Lung (tissue), 12 donors: ENCODE data around the gene ADCY2. TPM values are rescaled to one million over a fixed set of nuclear protein-coding genes. Genes with fewer than 3 reads are reported as not detected.

Experiments
- ATAC-seq: fragments of 200-7000 bp; cut with Tn5 transposase; one replicate; pipeline ENCODE4 v1.9.1; 2020; ENCODE audit warnings: moderate number of reproducible peaks; ENCODE audit not compliant: insufficient read depth, low FRiP score
- DNase-seq, 3 donors: peaks; one replicate each; pipeline ENCODE4 v3.0.0-alpha.2; 2013 to 2017
- H3K27ac ChIP-seq, 2 donors: one replicate each; pipeline ENCODE4 v1.5.1; 2013; ENCODE audit warnings: mild to moderate bottlenecking in 2 of 2, moderate library complexity in 2 of 2, control low read depth in 1 of 2, inconsistent platforms in 1 of 2, low read depth in 1 of 2, low read length in 1 of 2
- H3K27me3 ChIP-seq, 3 donors: one replicate each; pipeline ENCODE4 v1.5.1; 2013; ENCODE audit warnings: low read length in 2 of 3; ENCODE audit not compliant: control insufficient read depth in 3 of 3, insufficient read depth in 3 of 3
- H3K36me3 ChIP-seq, 4 donors: one replicate each; pipeline ENCODE4 v1.5.1; 2013; ENCODE audit warnings: low read length in 4 of 4, mild to moderate bottlenecking in 1 of 4, moderate library complexity in 1 of 4; ENCODE audit not compliant: control insufficient read depth in 4 of 4, insufficient read depth in 4 of 4
- H3K4me1 ChIP-seq, 5 donors: one replicate each; pipeline ENCODE4 v1.5.1; 2013; ENCODE audit warnings: low read length in 5 of 5, mild to moderate bottlenecking in 2 of 5, moderate library complexity in 1 of 5; ENCODE audit not compliant: control insufficient read depth in 5 of 5, insufficient read depth in 5 of 5
- H3K4me3 ChIP-seq: one replicate; pipeline ENCODE4 v1.5.1; 2013; ENCODE audit warnings: mild to moderate bottlenecking, control low read depth, moderate library complexity
- H3K9ac ChIP-seq, 2 donors: one replicate each; pipeline ENCODE4 v1.5.1; 2013; ENCODE audit warnings: low read length in 2 of 2, control low read depth in 1 of 2; ENCODE audit not compliant: insufficient read depth in 1 of 2
- H3K9me3 ChIP-seq, 4 donors: one replicate each; pipeline ENCODE4 v1.5.1; 2013; ENCODE audit warnings: low read length in 3 of 4, mild to moderate bottlenecking in 1 of 4, moderate library complexity in 1 of 4; ENCODE audit not compliant: control insufficient read depth in 4 of 4, insufficient read depth in 3 of 4
- CTCF ChIP-seq: IDR thresholded peaks from 2 replicates; pipeline ENCODE4 v1.5.1; 2012; ENCODE audit warnings: mild to moderate bottlenecking; ENCODE audit errors: control extremely low read depth, extremely low read depth
- WGBS, 2 donors: extraction: QIAGEN DNeasy Blood & Tissue Kit; methylation state at CpG; one replicate each; pipeline ENCODE4 v1.1.7; 2013; 5-methylcytosine and 5-hydroxymethylcytosine counted together
- polyA plus RNA-seq, 2 donors: library from polyadenylated mRNA; stranded (reverse); fragments of 200-250 nt; gene quantifications; one replicate each; pipeline ENCODE4 v1.2.1, GENCODE V29; 2013
- total RNA-seq, 2 donors: library from RNA; depleted of rRNA in 1 of 2; stranded (reverse); fragments of >200 nt in 1 of 2; gene quantifications; one replicate each; pipeline ENCODE4 v1.2.1, GENCODE V29; 2014 to 2021
- donor health status: control.
- donor health status: control.
- donor health status: Bipolar disorder and iron deficiency.
- donor health status: healthy.
- donor health status: DM: yes; HTN: yes; CAD: no.

ADCY2 gene
- total and polyA plus RNA-seq, 4 donors, result 0.10 to 3.5 (median 0.84) TPM

- Histone ChIP-seq H3K9me3 (peaks cover 0 to 6% (median 0%) of the 10 kb centered on the region in 4 donors), H3K27ac (no peak overlapping the region), H3K9ac (no peak overlapping the region), H3K27me3 (peaks cover 0 to 46% (median 5%) of the 10 kb centered on the region in 3 donors), H3K4me1 (peaks cover 0 to 9% (median 0%) of the 10 kb centered on the region in 5 donors), H3K36me3 (no peaks in the 10 kb centered on the region), H3K4me3 (no peak overlapping the region)
- no peak for ATAC-seq
- TF ChIP-seq CTCF, result no peak
- DNase-seq, result no peak
- 2 to 3% methylated on average over 26 to 31 of the region's 31 CpGs for WGBS, 2 donors
Observed at GRCh38 chr5:7395432-7395946, 449 bp upstream of the ADCY2 start.

DNA sequence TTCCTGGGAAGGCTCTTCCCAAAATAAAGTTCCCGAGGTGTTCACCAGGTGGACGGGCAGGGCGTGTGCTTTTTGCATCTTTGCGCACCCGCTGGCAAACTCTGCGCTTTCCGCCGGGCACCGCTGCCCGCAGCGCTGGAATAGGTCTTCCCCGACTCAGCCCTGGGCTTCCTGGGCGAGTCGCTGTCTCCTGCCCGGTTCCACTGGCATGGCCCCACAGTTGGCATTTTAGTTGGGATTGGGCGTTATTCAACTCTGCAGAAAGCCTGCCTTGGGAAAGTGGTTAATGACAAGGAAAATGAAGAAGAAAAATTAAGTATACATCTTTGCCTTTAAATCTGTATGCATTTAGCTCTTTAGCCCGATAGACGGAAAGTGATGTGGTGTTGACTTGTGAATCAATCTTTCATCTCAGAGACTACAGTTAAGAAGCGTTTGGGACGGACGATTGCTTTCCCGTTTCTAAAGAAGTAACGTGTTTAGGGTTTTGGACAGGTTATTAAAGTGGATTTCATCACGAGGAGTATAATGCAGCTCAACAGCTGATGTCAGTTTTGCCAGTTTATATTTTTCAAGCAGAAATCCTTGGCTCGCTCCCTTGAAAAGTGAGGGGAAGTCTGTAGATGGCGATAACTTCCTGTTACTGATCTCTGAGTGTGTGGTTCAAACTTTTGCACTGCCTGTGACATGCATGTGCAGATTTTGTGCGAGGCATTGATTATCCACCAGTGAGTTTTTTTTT is 946 bp downstream of the ADCY2 start:
- 4% methylated on average over 27 of the region's 27 CpGs for WGBS, 2 donors
- DNase-seq, result peak; percentile 52 to 89 (median 74)
- Histone ChIP-seq H3K9ac (no peak overlapping the region), H3K36me3 (no peaks in the 10 kb centered on the region), H3K4me1 (peaks cover 0 to 9% (median 0%) of the 10 kb centered on the region in 5 donors), H3K9me3 (peaks cover 0 to 6% (median 0%) of the 10 kb centered on the region in 4 donors), H3K27me3 (peaks cover 0 to 46% (median 5%) of the 10 kb centered on the region in 3 donors), H3K4me3 (peak overlapping the region; percentile 28), H3K27ac (no peak overlapping the region)
- TF ChIP-seq CTCF, result no peak
- ATAC-seq, result no peak

GRCh38 chr5:7397937-7398336 is 2.0 kb downstream of the ADCY2 start:
- Histone ChIP-seq H3K4me1 (peaks cover 0 to 9% (median 0%) of the 10 kb centered on the region in 5 donors), H3K9ac (no peak overlapping the region), H3K4me3 (no peak overlapping the region), H3K27me3 (peaks cover 0 to 46% (median 5%) of the 10 kb centered on the region in 3 donors), H3K36me3 (no peaks in the 10 kb centered on the region), H3K27ac (no peak overlapping the region), H3K9me3 (peaks cover 0 to 6% (median 0%) of the 10 kb centered on the region in 4 donors)
- TF ChIP-seq CTCF, result no peak
- DNase-seq (no peak), ATAC-seq (no peak)
